ENCODE data around the gene EPN2.

The EPN2 gene

GRCh38 chr17:19364699-19365498, 127.7 kb downstream of the EPN2 start:
- TF ChIP-seq GATA2 (IDR thresholded peaks at IDR 0.05; ENCODE audit: low read depth, low read length) (no peak), GATA3 (IDR thresholded peaks at IDR 0.05; ENCODE audit: low read depth, low read length) (no peak)

- no peak for TF ChIP-seq GATA2 (IDR thresholded peaks at IDR 0.05; ENCODE audit: low read depth, low read length)
- no peak for TF ChIP-seq GATA3 (IDR thresholded peaks at IDR 0.05; ENCODE audit: low read depth, low read length)
Observed at GRCh38 chr17:19365499-19365817, 128.3 kb downstream of the EPN2 start.

GRCh38 chr17:19365833-19366636, 128.9 kb downstream of the EPN2 start:
- TF ChIP-seq GATA2 (IDR thresholded peaks at IDR 0.05; ENCODE audit: low read depth, low read length): no peak
- TF ChIP-seq GATA3 (IDR thresholded peaks at IDR 0.05; ENCODE audit: low read depth, low read length): no peak

- no peak for TF ChIP-seq GATA2 (IDR thresholded peaks at IDR 0.05; ENCODE audit: low read depth, low read length)
- TF ChIP-seq GATA3 (IDR thresholded peaks at IDR 0.05; ENCODE audit: low read depth, low read length): no peak
Observed at GRCh38 chr17:19366637-19366972, 129.4 kb downstream of the EPN2 start.

- TF ChIP-seq GATA2 (IDR thresholded peaks at IDR 0.05; ENCODE audit: low read depth, low read length) (no peak), GATA3 (IDR thresholded peaks at IDR 0.05; ENCODE audit: low read depth, low read length) (no peak)
Observed at GRCh38 chr17:19368229-19368628, 131.1 kb downstream of the EPN2 start.

GRCh38 chr17:19369107-19369778, 132.1 kb downstream of the EPN2 start:
- TF ChIP-seq GATA3 (IDR thresholded peaks at IDR 0.05; ENCODE audit: low read depth, low read length): no peak
- TF ChIP-seq GATA2 (IDR thresholded peaks at IDR 0.05; ENCODE audit: low read depth, low read length): no peak

GRCh38 chr17:19369846-19370492, 132.8 kb downstream of the EPN2 start:
- no peak for TF ChIP-seq GATA2 (IDR thresholded peaks at IDR 0.05; ENCODE audit: low read depth, low read length)
- TF ChIP-seq GATA3 (IDR thresholded peaks at IDR 0.05; ENCODE audit: low read depth, low read length): no peak

- TF ChIP-seq GATA2 (IDR thresholded peaks at IDR 0.05; ENCODE audit: low read depth, low read length): no peak
- no peak for TF ChIP-seq GATA3 (IDR thresholded peaks at IDR 0.05; ENCODE audit: low read depth, low read length)
Observed at GRCh38 chr17:19370493-19370960, 133.4 kb downstream of the EPN2 start.

- TF ChIP-seq GATA2 (IDR thresholded peaks at IDR 0.05; ENCODE audit: low read depth, low read length) (no peak), GATA3 (IDR thresholded peaks at IDR 0.05; ENCODE audit: low read depth, low read length) (no peak)
Observed at GRCh38 chr17:19371259-19372010, 134.3 kb downstream of the EPN2 start.

GRCh38 chr17:19372011-19372370, 134.8 kb downstream of the EPN2 start:
- TF ChIP-seq GATA3 (IDR thresholded peaks at IDR 0.05; ENCODE audit: low read depth, low read length) (no peak), GATA2 (IDR thresholded peaks at IDR 0.05; ENCODE audit: low read depth, low read length) (no peak)

GRCh38 chr17:19372439-19372838, 135.3 kb downstream of the EPN2 start:
- TF ChIP-seq GATA3 (IDR thresholded peaks at IDR 0.05; ENCODE audit: low read depth, low read length): no peak
- TF ChIP-seq GATA2 (IDR thresholded peaks at IDR 0.05; ENCODE audit: low read depth, low read length): no peak

- TF ChIP-seq GATA2 (IDR thresholded peaks at IDR 0.05; ENCODE audit: low read depth, low read length) (no peak), GATA3 (IDR thresholded peaks at IDR 0.05; ENCODE audit: low read depth, low read length) (no peak)
Observed at GRCh38 chr17:19372866-19373504, 135.8 kb downstream of the EPN2 start.

GRCh38 chr17:19374136-19374535, 137.0 kb downstream of the EPN2 start:
- TF ChIP-seq GATA3 (IDR thresholded peaks at IDR 0.05; ENCODE audit: low read depth, low read length) (no peak), GATA2 (IDR thresholded peaks at IDR 0.05; ENCODE audit: low read depth, low read length) (no peak)
